PFSK-1 (cell line): ENCODE data around the gene ALDH2.

Experiments used
- FOXP2 ChIP-seq: optimal IDR thresholded peaks from 2 replicates; pipeline ENCODE3; 2011; ENCODE audit warnings: borderline replicate concordance, control low read depth, inconsistent platforms; ENCODE audit not compliant: insufficient read depth; ENCODE audit errors: extremely low read length, extremely low read depth
- POLR2AphosphoS5 ChIP-seq: IDR thresholded peaks from 2 replicates; pipeline ENCODE4 v1.6.1; 2012; ENCODE audit warnings: low read depth, mild to moderate bottlenecking, control low read depth, low read length, moderate library complexity
- SIN3A ChIP-seq: IDR thresholded peaks from 2 replicates; pipeline ENCODE4 v1.6.1; 2012; ENCODE audit warnings: mild to moderate bottlenecking, low read length, moderate library complexity, borderline replicate concordance; ENCODE audit not compliant: insufficient read depth
- TAF1 ChIP-seq: IDR thresholded peaks from 2 replicates; pipeline ENCODE4 v1.6.1; 2012; ENCODE audit warnings: low read length, control low read depth, borderline replicate concordance; ENCODE audit not compliant: insufficient read depth
- TF ChIP-seq, protein P1 (sequence below), 2 experiments: IDR thresholded peaks; 2 replicates each; pipeline versions ENCODE4 v1.6.1 to v1.8.0; 2011 to 2012; ENCODE audit warnings: low read depth in 2 of 2, low read length in 2 of 2, control low read depth in 1 of 2, inconsistent platforms in 1 of 2, mild to moderate bottlenecking in 1 of 2, moderate library complexity in 1 of 2; ENCODE audit not compliant: insufficient read depth in 1 of 2

ALDH2 gene

DNA sequence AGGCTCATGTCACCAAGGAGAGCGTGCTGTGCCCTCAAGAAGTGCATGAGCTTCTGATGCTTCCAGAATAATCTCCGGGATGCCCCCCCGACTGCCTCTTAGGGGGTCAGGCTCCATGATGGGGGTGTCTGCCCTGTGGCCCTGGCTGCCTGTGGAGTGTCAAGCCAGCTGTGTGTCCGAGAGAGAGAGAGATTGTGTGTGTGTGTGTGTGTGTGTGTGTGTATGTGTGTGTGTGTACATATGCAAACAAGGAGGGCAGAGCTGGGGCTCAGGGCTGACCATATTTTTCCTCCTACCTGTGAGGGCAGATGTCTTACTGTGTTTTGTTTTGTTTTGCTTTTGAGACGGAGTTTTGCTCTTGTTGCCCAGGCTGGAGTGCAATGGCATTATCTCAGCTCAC lies 5.6 kb upstream of the ALDH2 start:
- TF ChIP-seq SIN3A, result no peak
- TF ChIP-seq TAF1, result no peak
- no peak for TF ChIP-seq FOXP2
- TF ChIP-seq POLR2AphosphoS5, result no peak
- TF ChIP-seq, protein P1, sequence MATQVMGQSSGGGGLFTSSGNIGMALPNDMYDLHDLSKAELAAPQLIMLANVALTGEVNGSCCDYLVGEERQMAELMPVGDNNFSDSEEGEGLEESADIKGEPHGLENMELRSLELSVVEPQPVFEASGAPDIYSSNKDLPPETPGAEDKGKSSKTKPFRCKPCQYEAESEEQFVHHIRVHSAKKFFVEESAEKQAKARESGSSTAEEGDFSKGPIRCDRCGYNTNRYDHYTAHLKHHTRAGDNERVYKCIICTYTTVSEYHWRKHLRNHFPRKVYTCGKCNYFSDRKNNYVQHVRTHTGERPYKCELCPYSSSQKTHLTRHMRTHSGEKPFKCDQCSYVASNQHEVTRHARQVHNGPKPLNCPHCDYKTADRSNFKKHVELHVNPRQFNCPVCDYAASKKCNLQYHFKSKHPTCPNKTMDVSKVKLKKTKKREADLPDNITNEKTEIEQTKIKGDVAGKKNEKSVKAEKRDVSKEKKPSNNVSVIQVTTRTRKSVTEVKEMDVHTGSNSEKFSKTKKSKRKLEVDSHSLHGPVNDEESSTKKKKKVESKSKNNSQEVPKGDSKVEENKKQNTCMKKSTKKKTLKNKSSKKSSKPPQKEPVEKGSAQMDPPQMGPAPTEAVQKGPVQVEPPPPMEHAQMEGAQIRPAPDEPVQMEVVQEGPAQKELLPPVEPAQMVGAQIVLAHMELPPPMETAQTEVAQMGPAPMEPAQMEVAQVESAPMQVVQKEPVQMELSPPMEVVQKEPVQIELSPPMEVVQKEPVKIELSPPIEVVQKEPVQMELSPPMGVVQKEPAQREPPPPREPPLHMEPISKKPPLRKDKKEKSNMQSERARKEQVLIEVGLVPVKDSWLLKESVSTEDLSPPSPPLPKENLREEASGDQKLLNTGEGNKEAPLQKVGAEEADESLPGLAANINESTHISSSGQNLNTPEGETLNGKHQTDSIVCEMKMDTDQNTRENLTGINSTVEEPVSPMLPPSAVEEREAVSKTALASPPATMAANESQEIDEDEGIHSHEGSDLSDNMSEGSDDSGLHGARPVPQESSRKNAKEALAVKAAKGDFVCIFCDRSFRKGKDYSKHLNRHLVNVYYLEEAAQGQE (IDR thresholded peaks at IDR 0.05; ENCODE audit: insufficient read depth in 1 of 2, low read depth in 2 of 2, low read length in 2 of 2), result no peak

DNA sequence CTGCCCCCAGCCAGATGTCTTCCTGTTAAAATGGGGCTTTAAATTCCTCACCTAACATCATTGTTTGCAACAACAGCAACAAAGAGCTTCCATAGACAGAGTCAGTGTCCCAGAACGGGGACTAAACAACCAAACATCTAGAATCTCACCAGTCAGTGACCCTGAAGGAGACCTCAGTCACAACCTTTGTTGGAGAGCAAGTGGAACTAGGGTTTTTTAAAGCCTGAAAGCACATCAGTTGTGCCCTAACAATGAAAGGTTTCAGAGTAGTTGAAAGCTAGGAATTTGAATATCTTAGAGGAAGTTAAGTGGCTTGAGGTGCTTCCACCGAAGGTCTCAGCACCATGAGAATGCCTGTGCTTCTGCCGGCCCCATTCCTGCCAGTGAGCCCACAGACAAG lies 5.0 kb upstream of the ALDH2 start:
- TF ChIP-seq POLR2AphosphoS5 (no peak), FOXP2 (no peak), TAF1 (no peak), SIN3A (no peak)
- TF ChIP-seq, protein P1 (IDR thresholded peaks at IDR 0.05; ENCODE audit: insufficient read depth in 1 of 2, low read depth in 2 of 2, low read length in 2 of 2), result no peak

- TF ChIP-seq, protein P1 (IDR thresholded peaks at IDR 0.05; ENCODE audit: insufficient read depth in 1 of 2, low read depth in 2 of 2, low read length in 2 of 2), result no peak
- TF ChIP-seq POLR2AphosphoS5, result no peak
- no peak for TF ChIP-seq SIN3A
- TF ChIP-seq TAF1, result no peak
- TF ChIP-seq FOXP2, result no peak
Measured at GRCh38 chr12:111764120-111764821, 2.5 kb upstream of the ALDH2 start.

GRCh38 chr12:111767362-111768158 lies 827 bp downstream of the ALDH2 start:
- TF ChIP-seq POLR2AphosphoS5, result no peak
- no peak for TF ChIP-seq FOXP2
- no peak for TF ChIP-seq TAF1
- TF ChIP-seq SIN3A, result no peak
- TF ChIP-seq, protein P1 (IDR thresholded peaks at IDR 0.05; ENCODE audit: insufficient read depth in 1 of 2, low read depth in 2 of 2, low read length in 2 of 2), result no peak
